GM19468 (cell line): Measurements from ENCODE around the gene ALG3.
A peak's percentile ranks its signal among the peaks of the same experiment; 100 is the strongest.

Experiments
- ATAC-seq: cut with Tn5 transposase; IDR thresholded peaks from one replicate; pipeline ENCODE4 v1.9.1; 2021; ENCODE audit warnings: mild to moderate bottlenecking, moderate library complexity, moderate number of reproducible peaks; ENCODE audit not compliant: unreplicated experiment; ENCODE audit errors: extremely low read depth

The ALG3 gene

GRCh38 chr3:184236636-184237035 lies 12.1 kb downstream of the ALG3 start:
- no peak for ATAC-seq

GRCh38 chr3:184236033-184236410 lies 12.7 kb downstream of the ALG3 start:
- ATAC-seq, result no peak

GRCh38 chr3:184235381-184236032 lies 13.3 kb downstream of the ALG3 start:
- ATAC-seq, result no peak

GRCh38 chr3:184234671-184235380 lies 13.9 kb downstream of the ALG3 start:
- no peak for ATAC-seq

- ATAC-seq, result no peak
These were observed 14.5 kb downstream of the ALG3 start for GRCh38 chr3:184234224-184234623.

GRCh38 chr3:184233127-184233843 lies 15.5 kb downstream of the ALG3 start:
- ATAC-seq, result no peak

- ATAC-seq, result no peak
These were observed 17.1 kb downstream of the ALG3 start for GRCh38 chr3:184231671-184232070.

GRCh38 chr3:184230603-184231528 lies 17.9 kb downstream of the ALG3 start:
- no peak for ATAC-seq

- ATAC-seq, result no peak
These were observed 18.6 kb downstream of the ALG3 start for GRCh38 chr3:184230081-184230602.

- ATAC-seq, result peak; percentile 88
These were observed 19.2 kb downstream of the ALG3 start, which contains the start of gene VWA5B2 for GRCh38 chr3:184229394-184230080. TSS of gene VWA5B2 (plus strand) at chr3:184229585. CDS start at chr3:184230529, 944 bp downstream.

GRCh38 chr3:184228376-184229137 lies 20.2 kb downstream of the ALG3 start:
- ATAC-seq, result no peak

- no peak for ATAC-seq
These were observed 21.3 kb downstream of the ALG3 start for GRCh38 chr3:184227481-184227935.

GRCh38 chr3:184223946-184224345 lies 24.8 kb downstream of the ALG3 start:
- no peak for ATAC-seq

- ATAC-seq, result no peak
These were observed 26.2 kb downstream of the ALG3 start for GRCh38 chr3:184222521-184222920.

- no peak for ATAC-seq
These were observed 29.9 kb downstream of the ALG3 start for GRCh38 chr3:184218814-184219213.

- no peak for ATAC-seq
These were observed 37.0 kb downstream of the ALG3 start for GRCh38 chr3:184211718-184212117.

GRCh38 chr3:184211297-184211696 lies 37.5 kb downstream of the ALG3 start:
- ATAC-seq, result no peak

GRCh38 chr3:184209146-184209923 lies 39.4 kb downstream of the ALG3 start:
- no peak for ATAC-seq
